GM23338 (cell line): ENCODE data around the gene CNTN5. TPM values are rescaled to one million over a fixed set of nuclear protein-coding genes. Genes with fewer than 3 reads are reported as not detected.

ENCODE experiments used
- ATAC-seq: fragments of 200-7000 bp; cut with Tn5 transposase; 3 replicates; pipeline ENCODE4 v1.9.1; 2020
- DNase-seq: peaks from one replicate; pipeline ENCODE4 v3.0.0-alpha.2; 2015; ENCODE audit warnings: low spot score
- H2AFZ ChIP-seq: fragments of 200-600 bp; sonication (generic); 2 replicates; pipeline ENCODE4 v1.8.0; 2016; ENCODE audit warnings: antibody characterized with exemption, mild to moderate bottlenecking, moderate library complexity
- H3F3A ChIP-seq: fragments of 200-600 bp; sonication (generic); replicated peaks from 2 replicates; pipeline ENCODE4 v1.8.0; 2017; ENCODE audit warnings: antibody characterized with exemption, mixed run types, low read depth
- H3K27ac ChIP-seq: fragments of 200-600 bp; sonication (generic); 2 replicates; pipeline ENCODE4 v1.6.1; 2016; ENCODE audit warnings: low read depth
- H3K27me3 ChIP-seq: fragments of 200-600 bp; sonication (generic); 2 replicates; pipeline ENCODE4 v1.8.0; 2016; ENCODE audit warnings: mild to moderate bottlenecking, mixed run types, moderate library complexity; ENCODE audit not compliant: insufficient read depth
- H3K36me3 ChIP-seq: fragments of 200-600 bp; sonication (generic); 2 replicates; pipeline ENCODE4 v1.8.0; 2016; ENCODE audit warnings: mild to moderate bottlenecking; ENCODE audit not compliant: insufficient read depth
- H3K4me1 ChIP-seq: fragments of 200-600 bp; sonication (generic); 2 replicates; pipeline ENCODE4 v1.8.0; 2016; ENCODE audit warnings: mild to moderate bottlenecking, moderate library complexity; ENCODE audit not compliant: insufficient read depth
- H3K4me2 ChIP-seq: fragments of 200-600 bp; sonication (generic); 2 replicates; pipeline ENCODE4 v1.7.1; 2017; ENCODE audit warnings: mixed run types
- H3K4me3 ChIP-seq: fragments of 200-600 bp; sonication (generic); 2 replicates; pipeline ENCODE4 v1.6.1; 2016; ENCODE audit warnings: mixed run types
- H3K79me2 ChIP-seq: fragments of 200-600 bp; sonication (generic); replicated peaks from 2 replicates; pipeline ENCODE4 v1.8.0; 2017; ENCODE audit warnings: mild to moderate bottlenecking; ENCODE audit not compliant: insufficient read depth
- H3K9me2 ChIP-seq: fragments of 200-600 bp; sonication (generic); 2 replicates; pipeline ENCODE4 v1.8.0; 2017; ENCODE audit not compliant: insufficient read depth
- H4K20me1 ChIP-seq: fragments of 200-600 bp; sonication (generic); replicated peaks from 2 replicates; pipeline ENCODE4 v1.8.0; 2017; ENCODE audit warnings: mild to moderate bottlenecking; ENCODE audit not compliant: insufficient read depth
- H3K27ac Mint-ChIP-seq: 2 replicates; pipeline ENCODE4 v1.8.0; 2020; ENCODE audit warnings: inconsistent platforms, mild to moderate bottlenecking, moderate library complexity, mixed read lengths
- H3K27me3 Mint-ChIP-seq: 3 replicates; pipeline ENCODE4 v1.8.0; 2022; ENCODE audit warnings: low read depth, mild to moderate bottlenecking, moderate library complexity, mixed read lengths, inconsistent platforms; ENCODE audit not compliant: insufficient read depth, poor library complexity
- H3K36me3 Mint-ChIP-seq: 3 replicates; pipeline ENCODE4 v1.8.0; 2021; ENCODE audit warnings: low read depth, mild to moderate bottlenecking, inconsistent platforms, moderate library complexity, mixed read lengths
- H3K4me1 Mint-ChIP-seq: 3 replicates; pipeline ENCODE4 v1.8.0; 2020; ENCODE audit warnings: mild to moderate bottlenecking, inconsistent platforms, mixed read lengths
- H3K4me3 Mint-ChIP-seq: 3 replicates; pipeline ENCODE4 v1.8.0; 2021; ENCODE audit warnings: moderate library complexity, mild to moderate bottlenecking, inconsistent platforms, mixed read lengths
- H3K9me3 Mint-ChIP-seq: 3 replicates; pipeline ENCODE4 v1.8.0; 2020; ENCODE audit warnings: moderate library complexity, mild to moderate bottlenecking, inconsistent platforms, mixed read lengths
- CREB1 ChIP-seq: fragments of 250-450 bp; sonication (Bioruptor Pico); IDR thresholded peaks from 2 replicates; pipeline ENCODE4 v1.5.0; 2020; ENCODE audit warnings: low read depth, mild to moderate bottlenecking, moderate library complexity
- CTCF ChIP-seq, 2 experiments: fragments of 200-600 bp in 1 of 2; sonication (generic) in 1 of 2; conservative IDR thresholded peaks; 2 replicates each; pipeline versions ENCODE4 v1.5.1 to v1.6.1; 2016 to 2017; ENCODE audit warnings: antibody characterized with exemption in 2 of 2, low read depth in 2 of 2, mild to moderate bottlenecking in 2 of 2, moderate library complexity in 1 of 2
- EZH2 ChIP-seq: fragments of 200-600 bp; sonication (generic); IDR thresholded peaks from one replicate; pipeline ENCODE4 v1.8.0; 2017; ENCODE audit warnings: antibody characterized with exemption, mild to moderate bottlenecking, low read depth; ENCODE audit not compliant: unreplicated experiment
- EZH2phosphoT487 ChIP-seq: fragments of 200-600 bp; sonication (generic); IDR thresholded peaks from one replicate; pipeline ENCODE4 v1.8.1; 2018; ENCODE audit warnings: antibody characterized with exemption; ENCODE audit not compliant: unreplicated experiment
- JUNB ChIP-seq: IDR thresholded peaks from one replicate; pipeline ENCODE4 v1.6.1; 2016; ENCODE audit warnings: antibody characterized with exemption; ENCODE audit not compliant: unreplicated experiment
- NANOG ChIP-seq: IDR thresholded peaks from 2 replicates; pipeline ENCODE4 v1.6.1; 2016; ENCODE audit warnings: antibody characterized with exemption, borderline replicate concordance
- POLR2AphosphoS5 ChIP-seq: IDR thresholded peaks from 2 replicates; pipeline ENCODE4 v1.6.1; 2016; ENCODE audit warnings: antibody characterized with exemption, low read depth
- STAT1 ChIP-seq: IDR thresholded peaks from one replicate; pipeline ENCODE4 v1.6.1; 2016; ENCODE audit warnings: antibody characterized with exemption; ENCODE audit not compliant: unreplicated experiment
- ZNF114 ChIP-seq: fragments of 250-450 bp; sonication (Bioruptor Pico); IDR thresholded peaks from 2 replicates; pipeline ENCODE4 v1.5.0; 2020; ENCODE audit warnings: mild to moderate bottlenecking, moderate library complexity
- ZNF331 ChIP-seq: fragments of 250-450 bp; sonication (Bioruptor Pico); IDR thresholded peaks from 2 replicates; pipeline ENCODE4 v1.5.0; 2020; ENCODE audit warnings: low read depth, mild to moderate bottlenecking, moderate library complexity
- ZNF462 ChIP-seq: fragments of 250-450 bp; sonication (Bioruptor Pico); IDR thresholded peaks from 2 replicates; pipeline ENCODE4 v1.5.0; 2020; ENCODE audit warnings: mild to moderate bottlenecking, moderate library complexity
- polyA plus RNA-seq: library from polyadenylated mRNA; unstranded; fragments of >200 nt; fragmentation: Nextera tagmentation; extraction: Ambion mirVana; gene quantifications from 2 replicates; pipeline ENCODE4 v1.2.1, GENCODE V29; 2016
- total RNA-seq: library from RNA; depleted of rRNA; stranded (reverse); fragments of >200 nt; shearing (Covaris generic); gene quantifications from 2 replicates; pipeline ENCODE4 v1.2.3, GENCODE V29; 2014
- TF ChIP-seq, protein P1 (sequence below): IDR thresholded peaks from one replicate; pipeline ENCODE4 v1.6.1; 2018; ENCODE audit warnings: antibody characterized with exemption; ENCODE audit not compliant: unreplicated experiment
- TF ChIP-seq, protein P2 (sequence below): IDR thresholded peaks from 2 replicates; pipeline ENCODE4 v1.6.1; 2016; ENCODE audit warnings: antibody characterized with exemption

CNTN5 gene
- total and polyA plus RNA-seq, 2 experiments from 2014 or later = not detected

DNA sequence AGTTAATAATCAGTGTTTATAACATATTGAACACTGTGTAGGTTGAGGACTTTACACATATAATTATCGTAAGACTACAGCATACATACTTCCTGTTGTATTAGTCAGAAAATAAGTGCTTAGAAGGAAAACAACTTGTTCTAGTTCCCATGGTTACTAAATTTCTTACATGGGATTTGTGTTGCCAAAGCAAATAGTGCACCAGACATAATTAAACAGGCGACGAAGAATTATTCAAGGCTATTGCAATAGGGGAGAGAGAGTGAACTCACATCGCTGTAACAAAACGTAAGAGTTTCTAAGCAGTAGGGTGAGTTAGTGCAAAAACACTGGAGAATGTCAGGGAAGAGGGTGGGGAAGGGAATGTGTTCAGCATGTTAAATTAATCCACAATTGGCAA lies 347.8 kb downstream of the CNTN5 start:
- no peaks in the 10 kb centered on the region for H3K36me3 ChIP-seq
- no peak for DNase-seq
- no peak overlapping the region for H3K4me3 Mint-ChIP-seq
- H3K27ac ChIP-seq = no peak overlapping the region
- H3K27me3 Mint-ChIP-seq = no peaks in the 10 kb centered on the region
- ATAC-seq = no peak
- H3K36me3 Mint-ChIP-seq = no peaks in the 10 kb centered on the region
- no peaks in the 10 kb centered on the region for H3K4me1 ChIP-seq
- H4K20me1 ChIP-seq = no peaks in the 10 kb centered on the region
- H3K9me2 ChIP-seq = no peaks in the 10 kb centered on the region
- no peak for TF ChIP-seq JUNB
- TF ChIP-seq CREB1 (CRISPR knock-in tag) = no peak
- no peak for TF ChIP-seq EZH2
- TF ChIP-seq, protein P1, sequence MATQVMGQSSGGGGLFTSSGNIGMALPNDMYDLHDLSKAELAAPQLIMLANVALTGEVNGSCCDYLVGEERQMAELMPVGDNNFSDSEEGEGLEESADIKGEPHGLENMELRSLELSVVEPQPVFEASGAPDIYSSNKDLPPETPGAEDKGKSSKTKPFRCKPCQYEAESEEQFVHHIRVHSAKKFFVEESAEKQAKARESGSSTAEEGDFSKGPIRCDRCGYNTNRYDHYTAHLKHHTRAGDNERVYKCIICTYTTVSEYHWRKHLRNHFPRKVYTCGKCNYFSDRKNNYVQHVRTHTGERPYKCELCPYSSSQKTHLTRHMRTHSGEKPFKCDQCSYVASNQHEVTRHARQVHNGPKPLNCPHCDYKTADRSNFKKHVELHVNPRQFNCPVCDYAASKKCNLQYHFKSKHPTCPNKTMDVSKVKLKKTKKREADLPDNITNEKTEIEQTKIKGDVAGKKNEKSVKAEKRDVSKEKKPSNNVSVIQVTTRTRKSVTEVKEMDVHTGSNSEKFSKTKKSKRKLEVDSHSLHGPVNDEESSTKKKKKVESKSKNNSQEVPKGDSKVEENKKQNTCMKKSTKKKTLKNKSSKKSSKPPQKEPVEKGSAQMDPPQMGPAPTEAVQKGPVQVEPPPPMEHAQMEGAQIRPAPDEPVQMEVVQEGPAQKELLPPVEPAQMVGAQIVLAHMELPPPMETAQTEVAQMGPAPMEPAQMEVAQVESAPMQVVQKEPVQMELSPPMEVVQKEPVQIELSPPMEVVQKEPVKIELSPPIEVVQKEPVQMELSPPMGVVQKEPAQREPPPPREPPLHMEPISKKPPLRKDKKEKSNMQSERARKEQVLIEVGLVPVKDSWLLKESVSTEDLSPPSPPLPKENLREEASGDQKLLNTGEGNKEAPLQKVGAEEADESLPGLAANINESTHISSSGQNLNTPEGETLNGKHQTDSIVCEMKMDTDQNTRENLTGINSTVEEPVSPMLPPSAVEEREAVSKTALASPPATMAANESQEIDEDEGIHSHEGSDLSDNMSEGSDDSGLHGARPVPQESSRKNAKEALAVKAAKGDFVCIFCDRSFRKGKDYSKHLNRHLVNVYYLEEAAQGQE = no peak
- TF ChIP-seq NANOG = no peak
- TF ChIP-seq POLR2AphosphoS5 = no peak
- no peak for TF ChIP-seq CTCF (conservative IDR thresholded peaks at IDR 0.05; ENCODE audit: low read depth in 2 of 2)
- TF ChIP-seq ZNF331 = no peak
- TF ChIP-seq, protein P2, sequence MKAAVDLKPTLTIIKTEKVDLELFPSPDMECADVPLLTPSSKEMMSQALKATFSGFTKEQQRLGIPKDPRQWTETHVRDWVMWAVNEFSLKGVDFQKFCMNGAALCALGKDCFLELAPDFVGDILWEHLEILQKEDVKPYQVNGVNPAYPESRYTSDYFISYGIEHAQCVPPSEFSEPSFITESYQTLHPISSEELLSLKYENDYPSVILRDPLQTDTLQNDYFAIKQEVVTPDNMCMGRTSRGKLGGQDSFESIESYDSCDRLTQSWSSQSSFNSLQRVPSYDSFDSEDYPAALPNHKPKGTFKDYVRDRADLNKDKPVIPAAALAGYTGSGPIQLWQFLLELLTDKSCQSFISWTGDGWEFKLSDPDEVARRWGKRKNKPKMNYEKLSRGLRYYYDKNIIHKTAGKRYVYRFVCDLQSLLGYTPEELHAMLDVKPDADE = no peak
- TF ChIP-seq ZNF114 = no peak
- TF ChIP-seq ZNF462 (CRISPR knock-in tag) = no peak
- TF ChIP-seq STAT1 = no peak
- no peak for TF ChIP-seq EZH2phosphoT487
- no peaks in the 10 kb centered on the region for H3F3A ChIP-seq
- peaks cover 12% of the 10 kb centered on the region; the same call in 2 of the 3 replicates for H3K4me1 Mint-ChIP-seq
- no peaks in the 10 kb centered on the region for H3K79me2 ChIP-seq
- no peak overlapping the region for H3K4me3 ChIP-seq
- H3K4me2 ChIP-seq = no peak overlapping the region
- H3K9me3 Mint-ChIP-seq = no peaks in the 10 kb centered on the region
- no peaks in the 10 kb centered on the region for H3K27me3 ChIP-seq
- H2AFZ ChIP-seq = 0 out of 2 replicates have a peak overlapping the region, but pooled peaks have one; percentile 24
- H3K27ac Mint-ChIP-seq = no peak overlapping the region
